Thoracic aorta (tissue), 2 donors: ENCODE results near the gene CSF1. TPM values are rescaled to one million over a fixed set of nuclear protein-coding genes. Genes with fewer than 3 reads are reported as not detected.
A peak's percentile ranks its signal among the peaks of the same experiment; 100 is the strongest.
"Not testable (repeated sequence)": the region's sequence is repeated elsewhere in the genome, so short reads cannot be mapped to it uniquely, and the experiment has no call there.

Experiments used
- ATAC-seq: fragments of 150-250 bp; one replicate; pipeline ENCODE4 v1.8.0; 2017; ENCODE audit warnings: low read depth; ENCODE audit not compliant: insufficient number of reproducible peaks, low FRiP score
- DNase-seq: peaks from one replicate; pipeline ENCODE4 v3.0.0-alpha.2; 2020; ENCODE audit warnings: low spot score
- H3K27ac ChIP-seq, 2 donors: fragments of 200-600 bp; sonication (generic); 1 replicate in 1 of 2; 2 replicates in 1 of 2; pipeline ENCODE4 v1.5.1; 2016; ENCODE audit warnings: mild to moderate bottlenecking in 2 of 2, moderate library complexity in 2 of 2
- H3K27me3 ChIP-seq: fragments of 200-600 bp; sonication (generic); replicated peaks from 2 replicates; pipeline ENCODE4 v1.6.0; 2016; ENCODE audit warnings: mild to moderate bottlenecking; ENCODE audit not compliant: insufficient read depth
- H3K36me3 ChIP-seq: fragments of 200-600 bp; sonication (generic); one replicate; pipeline ENCODE4 v1.5.1; 2016
- H3K4me1 ChIP-seq, 2 donors: fragments of 200-600 bp; sonication (generic); 1 replicate in 1 of 2; 2 replicates in 1 of 2; pipeline versions ENCODE4 v1.5.1 to v1.6.0; 2016; ENCODE audit warnings: low read depth in 2 of 2, mild to moderate bottlenecking in 1 of 2; ENCODE audit not compliant: control insufficient read depth in 1 of 2
- H3K4me3 ChIP-seq: fragments of 200-600 bp; sonication (generic); 2 replicates; pipeline ENCODE4 v1.5.1; 2016; ENCODE audit warnings: mild to moderate bottlenecking
- H3K9me3 ChIP-seq: fragments of 200-600 bp; sonication (generic); 2 replicates; pipeline ENCODE4 v1.5.1; 2016
- CTCF ChIP-seq: fragments of 200-600 bp; sonication (generic); IDR thresholded peaks from one replicate; pipeline ENCODE4 v1.5.1; 2019; ENCODE audit warnings: antibody characterized with exemption
- total RNA-seq, 2 donors: library from RNA; depleted of rRNA; stranded (reverse); fragments of >200 nt; gene quantifications; one replicate each; pipeline versions ENCODE4 v1.1.0 to v1.2.3, GENCODE V29; 2016

The CSF1 gene
- total RNA-seq, 2 donors from 2014 or later = 146 to 171 TPM

- ATAC-seq = no peak
- Histone ChIP-seq H3K36me3 (no peaks in the 10 kb centered on the region), H3K4me3 (no peak overlapping the region), H3K9me3 (no peaks in the 10 kb centered on the region), H3K27me3 (no peaks in the 10 kb centered on the region), H3K27ac (no peak overlapping the region), H3K4me1 (no peaks in the 10 kb centered on the region)
- TF ChIP-seq CTCF = no peak
- DNase-seq = no peak
Measured at GRCh38 chr1:109950509-109950908, 39.9 kb downstream of the CSF1 start.

GRCh38 chr1:109951501-109951900, 40.9 kb downstream of the CSF1 start:
- not testable (repeated sequence) for H3K9me3 ChIP-seq, DNase-seq

GRCh38 chr1:109954041-109954512, 43.4 kb downstream of the CSF1 start:
- Histone ChIP-seq H3K4me1 (no peaks in the 10 kb centered on the region), H3K9me3 (no peaks in the 10 kb centered on the region), H3K4me3 (no peak overlapping the region), H3K27me3 (no peaks in the 10 kb centered on the region), H3K36me3 (no peaks in the 10 kb centered on the region), H3K27ac (no peak overlapping the region)
- ATAC-seq (no peak), DNase-seq (no peak)
- TF ChIP-seq CTCF = no peak

More at GRCh38 chr1:109951501-109951900, 40.9 kb downstream of the CSF1 start:
- H3K27me3 ChIP-seq, H3K27ac ChIP-seq, H3K4me3 ChIP-seq, ATAC-seq, H3K36me3 ChIP-seq, H3K4me1 ChIP-seq: not testable (repeated sequence)

GRCh38 chr1:109959632-109959973, 49.0 kb downstream of the CSF1 start:
- no peaks in the 10 kb centered on the region for H3K36me3 ChIP-seq
- no peak overlapping the region for H3K4me3 ChIP-seq
- H3K4me1 ChIP-seq = peaks cover 13 to 24% of the 10 kb centered on the region in 2 donors
- peak overlapping the region; percentile 26 to 52 for H3K27ac ChIP-seq
- ATAC-seq = no peak
- no peak for DNase-seq
- no peaks in the 10 kb centered on the region for H3K9me3 ChIP-seq
- no peaks in the 10 kb centered on the region for H3K27me3 ChIP-seq
- TF ChIP-seq CTCF = no peak

GRCh38 chr1:109959974-109960744, 49.5 kb downstream of the CSF1 start:
- Histone ChIP-seq H3K9me3 (no peaks in the 10 kb centered on the region), H3K4me1 (peaks cover 13 to 24% of the 10 kb centered on the region in 2 donors), H3K27ac (peak overlapping the region in 1 of 2 donors; percentile 52), H3K4me3 (no peak overlapping the region), H3K36me3 (no peaks in the 10 kb centered on the region), H3K27me3 (no peaks in the 10 kb centered on the region)
- no peak for DNase-seq
- ATAC-seq = no peak
- no peak for TF ChIP-seq CTCF

GRCh38 chr1:109960745-109961094, 50.1 kb downstream of the CSF1 start:
- no peak for DNase-seq
- no peak overlapping the region for H3K27ac ChIP-seq
- H3K4me1 ChIP-seq = peaks cover 13 to 24% of the 10 kb centered on the region in 2 donors
- no peak for TF ChIP-seq CTCF
- H3K4me3 ChIP-seq = no peak overlapping the region
- H3K36me3 ChIP-seq = no peaks in the 10 kb centered on the region
- no peaks in the 10 kb centered on the region for H3K9me3 ChIP-seq
- no peaks in the 10 kb centered on the region for H3K27me3 ChIP-seq
- no peak for ATAC-seq
